GM18873 (cell line): ENCODE measurements around the gene CNOT8.
"Not testable (repeated sequence)": the region's sequence is repeated elsewhere in the genome, so short reads cannot be mapped to it uniquely, and the experiment has no call there.

ENCODE experiments used
- ATAC-seq: cut with Tn5 transposase; IDR thresholded peaks from one replicate; pipeline ENCODE4 v1.9.1; 2021; ENCODE audit warnings: mild to moderate bottlenecking, moderate library complexity, moderate number of reproducible peaks; ENCODE audit not compliant: unreplicated experiment, low FRiP score

The CNOT8 gene

DNA sequence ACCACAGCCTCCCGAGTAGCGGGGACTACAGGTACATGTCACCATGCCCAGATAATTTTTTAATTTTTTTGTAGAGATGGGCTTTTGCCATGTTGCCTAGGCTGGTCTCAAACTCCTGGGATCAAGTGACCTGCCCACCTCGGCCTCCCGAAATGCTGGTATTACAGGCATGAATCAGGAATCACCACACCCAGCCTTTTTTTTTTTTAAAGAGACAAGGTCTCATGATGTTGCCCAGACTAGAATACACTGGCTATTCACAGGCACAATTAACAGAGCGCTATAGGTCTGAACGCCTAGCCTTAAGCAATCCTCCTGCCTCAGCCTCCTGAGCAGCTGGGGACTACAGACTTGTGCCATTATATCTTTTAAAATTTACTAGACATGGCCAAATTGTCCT is 43.5 kb downstream of the CNOT8 start:
- ATAC-seq = no peak

- not testable (repeated sequence) for ATAC-seq
These were observed 47.2 kb downstream of the CNOT8 start for GRCh38 chr5:154905601-154906000.

DNA sequence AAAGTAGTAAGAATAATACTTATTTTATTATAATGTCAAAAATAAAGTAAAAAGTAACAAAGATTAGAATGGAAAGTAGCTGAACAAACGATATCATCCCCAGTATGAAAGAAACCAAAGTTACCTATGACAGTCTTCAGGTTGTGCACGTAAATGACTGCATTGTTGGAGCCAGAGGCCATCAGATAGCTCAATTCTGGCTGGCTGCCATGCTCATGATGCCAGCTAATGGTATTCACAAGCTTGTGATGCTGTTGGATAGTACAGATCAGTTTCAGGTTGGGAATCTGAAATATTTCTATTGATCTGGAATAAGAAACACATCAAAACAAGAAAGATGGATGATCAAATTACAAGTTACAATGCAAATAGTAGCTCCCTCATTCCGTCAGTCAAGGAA is 58.4 kb downstream of the CNOT8 start:
- ATAC-seq = no peak

DNA sequence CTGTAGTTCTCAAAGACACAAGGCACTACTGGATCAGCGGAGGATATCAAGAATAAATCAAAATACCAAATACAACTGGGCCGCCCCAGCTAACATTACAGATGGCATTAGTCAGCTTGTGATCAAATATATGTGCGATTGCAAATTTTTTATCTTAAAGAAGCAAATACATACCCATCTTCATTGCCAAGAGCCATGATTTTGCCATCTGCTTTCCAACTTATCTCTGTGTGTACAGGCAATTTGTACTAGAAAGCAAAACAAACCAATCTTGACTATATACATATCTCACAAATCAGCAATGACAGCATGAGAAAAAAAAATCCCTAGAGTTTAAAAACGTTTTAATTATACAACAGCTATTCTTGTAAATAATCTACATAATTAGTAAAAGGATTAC is 59.3 kb downstream of the CNOT8 start:
- no peak for ATAC-seq

- no peak for ATAC-seq
These were observed 65.3 kb downstream of the CNOT8 start for GRCh38 chr5:154923441-154924430.
